IMR-90 (cell line): ENCODE measurements around the gene HYDIN. TPM values are rescaled to one million over a fixed set of nuclear protein-coding genes. Genes with fewer than 3 reads are reported as not detected.

Source experiments
- ATAC-seq: fragments of 200-7000 bp; cut with Tn5 transposase; 2 replicates; pipeline ENCODE4 v1.9.1; 2020; ENCODE audit warnings: low read depth, mild to moderate bottlenecking, moderate library complexity
- BruUV-seq: library from RNA; stranded (reverse); fragments of 400-500 nt; replicated peaks from 2 replicates; lab custom pipeline; 2021; lab: Mats Ljungman, UMichigan
- CTCF ChIA-PET: fragments of 300-600 bp; formaldehyde crosslinking; extraction: SDS; loops from one replicate; lab custom pipeline; 2021; ENCODE audit warnings: antibody characterized with exemption; lab: Yijun Ruan, JAX
- POLR2A ChIA-PET: fragments of 300-600 bp; sonication (Branson Sonifier 250); formaldehyde crosslinking; loops from one replicate; lab custom pipeline; 2022; ENCODE audit warnings: antibody characterized with exemption; ENCODE audit not compliant: unreplicated experiment; lab: Charles Lee
- DNase-seq: peaks from one replicate; pipeline ENCODE4 v3.0.0; 2013
- H2AFZ ChIP-seq: replicated peaks from 2 replicates; pipeline ENCODE3; 2013; ENCODE audit warnings: low read length, mild to moderate bottlenecking; ENCODE audit not compliant: poor library complexity
- H2AK5ac ChIP-seq: 2 replicates; pipeline ENCODE4 v1.6.1; 2013; ENCODE audit warnings: low read depth, low read length, inconsistent platforms
- H2AK9ac ChIP-seq: replicated peaks from 2 replicates; pipeline ENCODE3; 2013; ENCODE audit warnings: mild to moderate bottlenecking, low read depth, low read length, moderate library complexity; ENCODE audit not compliant: poor library complexity
- H2BK120ac ChIP-seq: 2 replicates; pipeline ENCODE4 v1.6.1; 2013; ENCODE audit warnings: low read depth, low read length, inconsistent platforms
- H2BK15ac ChIP-seq: 3 replicates; pipeline ENCODE4 v1.6.1; 2013; ENCODE audit warnings: low read depth, low read length, inconsistent platforms
- H2BK20ac ChIP-seq: 2 replicates; pipeline ENCODE4 v1.6.1; 2013; ENCODE audit warnings: low read depth, mild to moderate bottlenecking, inconsistent platforms, low read length, moderate library complexity
- H2BK5ac ChIP-seq: 2 replicates; pipeline ENCODE4 v1.6.1; 2013; ENCODE audit warnings: mild to moderate bottlenecking, low read depth, low read length, inconsistent platforms; ENCODE audit not compliant: poor library complexity, severe bottlenecking
- H3K14ac ChIP-seq: replicated peaks from 2 replicates; pipeline ENCODE4 v1.6.1; 2013; ENCODE audit warnings: low read depth, low read length, inconsistent platforms
- H3K18ac ChIP-seq: 2 replicates; pipeline ENCODE4 v1.6.1; 2013; ENCODE audit warnings: low read depth, low read length, control low read depth
- H3K23ac ChIP-seq: 2 replicates; pipeline ENCODE4 v1.6.1; 2013; ENCODE audit warnings: low read depth, low read length, inconsistent platforms
- H3K27ac ChIP-seq: 2 replicates; pipeline ENCODE4 v1.5.1; 2013; ENCODE audit warnings: mild to moderate bottlenecking, control low read depth, low read length; ENCODE audit not compliant: insufficient read depth
- H3K27me3 ChIP-seq: 2 replicates; pipeline ENCODE4 v1.6.1; 2013; ENCODE audit warnings: low read length; ENCODE audit not compliant: control insufficient read depth, insufficient read depth
- H3K36me3 ChIP-seq: 2 replicates; pipeline ENCODE4 v1.6.1; 2013; ENCODE audit warnings: low read length, mixed read lengths; ENCODE audit not compliant: control insufficient read depth, insufficient read depth
- H3K4ac ChIP-seq: 2 replicates; pipeline ENCODE4 v1.6.1; 2013; ENCODE audit warnings: low read depth, low read length, inconsistent platforms
- H3K4me1 ChIP-seq: 2 replicates; pipeline ENCODE4 v1.6.1; 2013; ENCODE audit warnings: low read length, mixed read lengths; ENCODE audit not compliant: control insufficient read depth, insufficient read depth
- H3K4me2 ChIP-seq: 2 replicates; pipeline ENCODE4 v1.6.1; 2013; ENCODE audit warnings: low read depth, mild to moderate bottlenecking, control low read depth, low read length, moderate library complexity
- H3K4me3 ChIP-seq: 2 replicates; pipeline ENCODE4 v1.5.1; 2013; ENCODE audit warnings: low read depth, mild to moderate bottlenecking, control low read depth, low read length, moderate library complexity; ENCODE audit not compliant: insufficient read depth
- H3K56ac ChIP-seq: 2 replicates; pipeline ENCODE4 v1.6.1; 2013; ENCODE audit warnings: low read length, inconsistent platforms; ENCODE audit not compliant: insufficient read depth; ENCODE audit errors: extremely low read depth
- H3K79me1 ChIP-seq, 2 experiments: 2 replicates each; pipeline ENCODE4 v1.6.1; 2013; ENCODE audit warnings: low read length in 2 of 2, inconsistent platforms in 1 of 2, low read depth in 1 of 2
- H3K9ac ChIP-seq: 2 replicates; pipeline ENCODE4 v1.6.1; 2013; ENCODE audit warnings: low read depth, low read length, control low read depth
- H3K9me1 ChIP-seq: 2 replicates; pipeline ENCODE4 v1.6.1; 2013; ENCODE audit warnings: low read length, inconsistent platforms; ENCODE audit not compliant: insufficient read depth
- H3K9me3 ChIP-seq: 2 replicates; pipeline ENCODE4 v1.6.1; 2013; ENCODE audit warnings: low read length; ENCODE audit not compliant: control insufficient read depth, insufficient read depth
- H4K20me1 ChIP-seq: 2 replicates; pipeline ENCODE4 v1.6.1; 2013; ENCODE audit warnings: low read length, inconsistent platforms; ENCODE audit not compliant: insufficient read depth
- H4K5ac ChIP-seq: 2 replicates; pipeline ENCODE4 v1.6.1; 2013; ENCODE audit warnings: mild to moderate bottlenecking, low read depth, low read length, control low read depth
- H4K8ac ChIP-seq, 2 experiments: 2 replicates each; pipeline ENCODE4 v1.6.1; 2013; ENCODE audit warnings: low read depth in 2 of 2, low read length in 2 of 2, control low read depth in 1 of 2, inconsistent platforms in 1 of 2
- H4K91ac ChIP-seq: 2 replicates; pipeline ENCODE4 v1.6.1; 2013; ENCODE audit warnings: low read depth, low read length, inconsistent platforms; ENCODE audit not compliant: insufficient read depth
- BHLHE40 ChIP-seq: fragments of 150-350 bp; IDR thresholded peaks from 2 replicates; pipeline ENCODE4 v1.6.1; 2016; ENCODE audit warnings: mild to moderate bottlenecking, low read depth, low read length
- CHD1 ChIP-seq: IDR thresholded peaks from 2 replicates; pipeline ENCODE4 v1.6.1; 2012; ENCODE audit warnings: low read depth, low read length, improper control_type of control experiment
- FOS ChIP-seq: fragments of 150-350 bp; IDR thresholded peaks from 2 replicates; pipeline ENCODE4 v1.6.1; 2016; ENCODE audit warnings: low read depth, low read length
- WGBS, 2 experiments: methylation state at CpG; one replicate each; pipeline versions ENCODE4 v1.1.5 to v1.1.7; 2013; ENCODE audit warnings: missing lambda C conversion rate in 2 of 2; ENCODE audit not compliant: insufficient read length in 1 of 2; ENCODE audit errors: extremely low coverage in 2 of 2; 5-methylcytosine and 5-hydroxymethylcytosine counted together
- dilution Hi-C: fragments of 300-500 bp; cut with HindIII; formaldehyde crosslinking; loops from one replicate; pipeline ENCODE4 v1.14.3; 2018; ENCODE audit warnings: low sequenced_read_pairs; ENCODE audit not compliant: unreplicated experiment
- in situ Hi-C: fragments of 300-500 bp; cut with MboI; formaldehyde crosslinking; loops from 3 replicates; pipeline ENCODE4 v1.14.3; 2019; ENCODE audit warnings: low sequenced_read_pairs, inconsistent platforms, mixed read lengths
- intact Hi-C: fragments of 100-400 bp; cut with micrococcal nuclease; formaldehyde crosslinking; loops from 2 replicates; pipeline ENCODE4 v1.10.0; 2022
- polyA plus RNA-seq, 3 experiments: library from polyadenylated mRNA; depleted of rRNA; stranded (reverse); fragments of >200 nt; gene quantifications; 2 replicates each; pipeline ENCODE4 v1.2.3, GENCODE V29; 2012; ENCODE audit warnings: low replicate concordance in 1 of 3
- total RNA-seq: library from RNA; depleted of rRNA; stranded (reverse); fragments of >200 nt; gene quantifications from 2 replicates; pipeline ENCODE4 v1.2.3, GENCODE V29; 2012

Gene HYDIN
- total and polyA plus RNA-seq, 2 of the 4 experiments (the other 2 are of a cell fraction): 0.18 to 0.27 TPM

DNA sequence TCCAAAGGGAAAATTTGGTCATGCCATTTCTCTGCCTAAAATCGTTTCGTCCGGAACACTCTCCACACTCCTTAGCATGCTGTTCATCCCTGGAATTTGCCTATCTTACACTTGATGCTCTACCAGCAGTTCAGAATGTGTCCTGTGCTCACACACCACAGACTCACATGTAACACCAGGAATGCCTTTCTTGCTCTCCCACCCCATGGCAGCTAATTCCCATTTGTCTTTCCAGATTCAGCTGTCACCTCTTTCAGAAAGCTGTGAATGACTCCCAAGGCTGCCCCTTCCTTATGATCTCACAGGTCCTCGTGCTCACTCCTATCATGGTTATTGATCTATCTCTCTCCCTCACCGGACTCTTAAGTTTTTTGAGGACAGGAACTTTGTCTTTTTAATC lies 38.1 kb downstream of the HYDIN start:
- Histone ChIP-seq H2AK5ac (no peak overlapping the region), H3K9me1 (no peaks in the 10 kb centered on the region), H3K14ac (no peak overlapping the region), H3K79me1 (no peaks in the 10 kb centered on the region), H3K4me3 (no peak overlapping the region), H2AK9ac (no peak overlapping the region), H4K91ac (no peak overlapping the region), H2BK20ac (no peak overlapping the region), H2BK120ac (no peak overlapping the region), H4K8ac (no peak overlapping the region), H3K23ac (no peak overlapping the region), H4K20me1 (no peaks in the 10 kb centered on the region), H3K56ac (no peak overlapping the region), H2BK5ac (no peak overlapping the region), H2AFZ (no peak overlapping the region), H3K9ac (no peak overlapping the region), H3K4me2 (no peak overlapping the region), H3K27me3 (no peaks in the 10 kb centered on the region), H3K36me3 (no peaks in the 10 kb centered on the region), H4K5ac (no peak overlapping the region), H3K4me1 (no peaks in the 10 kb centered on the region), H3K9me3 (no peaks in the 10 kb centered on the region), H3K4ac (no peak overlapping the region), H2BK15ac (no peak overlapping the region), H3K18ac (no peak overlapping the region), H3K27ac (no peak overlapping the region)
- dilution Hi-C loops: no loop called here
- 58% methylated on average over 3 of the region's 5 CpGs; no CpG with 5 or more reads in 1 of the 2 experiments for WGBS, 2 experiments
- TF ChIP-seq CHD1 (no peak), FOS (no peak), BHLHE40 (no peak)
- ATAC-seq: no peak
- CTCF ChIA-PET: no interaction called here
- in situ Hi-C loops: no loop called here
- no TSS peak for BruUV-seq
- POLR2A ChIA-PET: no interaction called here
- intact Hi-C loops: no loop called here
- no peak for DNase-seq
